HepG2 (cell line): Measurements from ENCODE around the gene GATD1. TPM values are rescaled to one million over a fixed set of nuclear protein-coding genes. Genes with fewer than 3 reads are reported as not detected.

Experiments used
- ATF2 ChIP-seq: sonication (generic); formaldehyde crosslinking; IDR thresholded peaks from 2 replicates; pipeline ENCODE4 v1.4.0; 2020; ENCODE audit warnings: missing genetic modification reagents
- DDIT3 ChIP-seq: sonication (generic); formaldehyde crosslinking; IDR thresholded peaks from 2 replicates; pipeline ENCODE4 v1.4.0; 2020; ENCODE audit warnings: mild to moderate bottlenecking, missing genetic modification reagents
- HMGA1 ChIP-seq: sonication (generic); formaldehyde crosslinking; conservative IDR thresholded peaks from 2 replicates; pipeline ENCODE4 v1.4.0; 2020; ENCODE audit warnings: missing genetic modification reagents
- HMGXB4 ChIP-seq, 2 experiments: sonication (generic) in 1 of 2; formaldehyde crosslinking in 1 of 2; IDR thresholded peaks; 2 replicates each; pipeline versions ENCODE4 v1.4.0 to v1.6.1; 2018 to 2020; ENCODE audit warnings: missing genetic modification reagents in 2 of 2, borderline replicate concordance in 1 of 2, low read depth in 1 of 2, mild to moderate bottlenecking in 1 of 2, missing biosample characterization in 1 of 2
- HOXD1 ChIP-seq: sonication (generic); formaldehyde crosslinking; IDR thresholded peaks from 2 replicates; pipeline ENCODE4 v1.5.0; 2020; ENCODE audit warnings: missing genetic modification reagents
- ISL2 ChIP-seq: sonication (generic); formaldehyde crosslinking; IDR thresholded peaks from 2 replicates; pipeline ENCODE4 v1.5.0; 2020; ENCODE audit warnings: missing genetic modification reagents
- MXD3 ChIP-seq: IDR thresholded peaks from 2 replicates; pipeline ENCODE4 v1.6.1; 2016; ENCODE audit warnings: mild to moderate bottlenecking, missing biosample characterization, missing genetic modification reagents
- MZF1 ChIP-seq: sonication (generic); formaldehyde crosslinking; IDR thresholded peaks from 2 replicates; pipeline ENCODE4 v1.8.1; 2023; ENCODE audit warnings: mild to moderate bottlenecking, missing genetic modification reagents, borderline replicate concordance
- PHF20 ChIP-seq: sonication (generic); formaldehyde crosslinking; IDR thresholded peaks from 2 replicates; pipeline ENCODE4 v1.5.0; 2020; ENCODE audit warnings: mild to moderate bottlenecking, missing genetic modification reagents
- RARA ChIP-seq: IDR thresholded peaks from 2 replicates; pipeline ENCODE4 v1.6.1; 2016; ENCODE audit warnings: missing genetic modification reagents, missing compliant biosample characterization
- TFAP4 ChIP-seq: sonication (generic); IDR thresholded peaks from 2 replicates; pipeline ENCODE4 v1.6.1; 2016; ENCODE audit warnings: low read depth, borderline replicate concordance
- ZBTB42 ChIP-seq: sonication (generic); formaldehyde crosslinking; IDR thresholded peaks from 2 replicates; pipeline ENCODE4 v1.5.0; 2020; ENCODE audit warnings: mild to moderate bottlenecking, missing genetic modification reagents
- ZC3H13 ChIP-seq: sonication (generic); formaldehyde crosslinking; IDR thresholded peaks from 2 replicates; pipeline ENCODE4 v1.8.1; 2023; ENCODE audit warnings: mild to moderate bottlenecking, missing genetic modification reagents, moderate library complexity
- ZFP41 ChIP-seq: sonication (generic); formaldehyde crosslinking; IDR thresholded peaks from 2 replicates; pipeline ENCODE4 v1.4.0; 2020; ENCODE audit warnings: mild to moderate bottlenecking, missing genetic modification reagents, borderline replicate concordance
- ZNF333 ChIP-seq: sonication (generic); formaldehyde crosslinking; IDR thresholded peaks from 2 replicates; pipeline ENCODE4 v1.4.0; 2020; ENCODE audit warnings: mild to moderate bottlenecking, missing genetic modification reagents, borderline replicate concordance
- ZNF33B ChIP-seq: sonication (generic); formaldehyde crosslinking; IDR thresholded peaks from 2 replicates; pipeline ENCODE4 v1.5.1; 2020; ENCODE audit warnings: mild to moderate bottlenecking, missing genetic modification reagents
- ZNF34 ChIP-seq: sonication (generic); formaldehyde crosslinking; IDR thresholded peaks from 2 replicates; pipeline ENCODE4 v1.4.0; 2020; ENCODE audit warnings: mild to moderate bottlenecking, missing genetic modification reagents, borderline replicate concordance
- ZNF383 ChIP-seq: sonication (generic); formaldehyde crosslinking; IDR thresholded peaks from 2 replicates; pipeline ENCODE4 v1.4.0; 2020; ENCODE audit warnings: missing genetic modification reagents, mild to moderate bottlenecking, borderline replicate concordance
- ZNF770 ChIP-seq: sonication (generic); formaldehyde crosslinking; IDR thresholded peaks from 2 replicates; pipeline ENCODE4 v1.5.0; 2020; ENCODE audit warnings: mild to moderate bottlenecking, missing genetic modification reagents
- ZNF777 ChIP-seq: sonication (generic); formaldehyde crosslinking; IDR thresholded peaks from 2 replicates; pipeline ENCODE4 v1.4.0; 2020; ENCODE audit warnings: missing genetic modification reagents
- polyA plus RNA-seq, 8 experiments: library from polyadenylated mRNA; depleted of rRNA in 3 of 8; stranded (reverse) in 7 of 8; unstranded in 1 of 8; fragments of >200 nt; fragmentation: Illumina TruSeq in 4 of 8; extraction: Trizol in 4 of 8; gene quantifications; 2 replicates each; pipeline versions ENCODE4 v1.2.1 to v1.2.3, GENCODE V29; 2011 to 2016; ENCODE audit warnings: low read depth in 4 of 8, missing spikeins in 1 of 8, mixed read lengths in 1 of 8; ENCODE audit not compliant: insufficient read depth in 1 of 8
- total RNA-seq, 5 experiments: library from RNA; depleted of rRNA; stranded (reverse); fragments of >200 nt; fragmentation: Illumina TruSeq; extraction: Trizol; gene quantifications; 2 replicates each; pipeline ENCODE4 v1.2.3, GENCODE V29; 2016; ENCODE audit warnings: low read depth in 1 of 5

Gene GATD1
- total and polyA plus RNA-seq, 2 of the 13 experiments (the other 11 are each of a cell fraction or from before 2014, with no cell fraction given), result 31.3 to 60.5 TPM

- peak; percentile 46; the same call in 1 of the 2 replicates for TF ChIP-seq MXD3
- TF ChIP-seq TFAP4, result peak; percentile 48; the same call in 1 of the 2 replicates
- no peak for TF ChIP-seq MZF1 (CRISPR knock-in tag)
- TF ChIP-seq ZBTB42 (CRISPR knock-in tag), result peak; percentile 71; the same call in 1 of the 2 replicates
- peak; percentile 24 for TF ChIP-seq ISL2 (CRISPR knock-in tag)
- TF ChIP-seq DDIT3 (CRISPR knock-in tag), result no peak
- no peak for TF ChIP-seq ZNF770
- no peak for TF ChIP-seq HMGA1 (CRISPR knock-in tag)
- TF ChIP-seq ZNF33B (CRISPR knock-in tag), result no peak
- peak; percentile 57 to 92; a peak in 3 of 4 replicates for TF ChIP-seq HMGXB4 (CRISPR knock-in tag; IDR thresholded peaks at IDR 0.05; ENCODE audit: borderline replicate concordance in 1 of 2, low read depth in 1 of 2)
- TF ChIP-seq ZNF34 (CRISPR knock-in tag), result peak; percentile 50; the same call in 1 of the 2 replicates
- 0 out of 2 replicates have a peak, but pooled peaks have one; percentile 63 for TF ChIP-seq ZNF333 (CRISPR knock-in tag)
- TF ChIP-seq ZC3H13, result peak; percentile 45; the same call in 1 of the 2 replicates
- 0 out of 2 replicates have a peak, but pooled peaks have one; percentile 14 for TF ChIP-seq RARA
- peak; percentile 60; the same call in 1 of the 2 replicates for TF ChIP-seq PHF20 (CRISPR knock-in tag)
- TF ChIP-seq ZFP41 (CRISPR knock-in tag), result 0 out of 2 replicates have a peak, but pooled peaks have one; percentile 32
- peak; percentile 31; the same call in 1 of the 2 replicates for TF ChIP-seq ATF2 (CRISPR knock-in tag)
- peak; percentile 11; the same call in 1 of the 2 replicates for TF ChIP-seq HOXD1 (CRISPR knock-in tag)
- peak; percentile 52 for TF ChIP-seq ZNF777
- no peak for TF ChIP-seq ZNF383
Observed at GRCh38 chr11:747158-748006, 29.9 kb downstream of the GATD1 start, which contains the start of gene TALDO1 (continued).
